Measurements from ENCODE around the gene RASA3. TPM values are rescaled to one million over a fixed set of nuclear protein-coding genes. Genes with fewer than 3 reads are reported as not detected.

RASA3 gene
- total RNA-seq, 2 donors from 2014 or later: 6.3 to 12.0 TPM

DNA sequence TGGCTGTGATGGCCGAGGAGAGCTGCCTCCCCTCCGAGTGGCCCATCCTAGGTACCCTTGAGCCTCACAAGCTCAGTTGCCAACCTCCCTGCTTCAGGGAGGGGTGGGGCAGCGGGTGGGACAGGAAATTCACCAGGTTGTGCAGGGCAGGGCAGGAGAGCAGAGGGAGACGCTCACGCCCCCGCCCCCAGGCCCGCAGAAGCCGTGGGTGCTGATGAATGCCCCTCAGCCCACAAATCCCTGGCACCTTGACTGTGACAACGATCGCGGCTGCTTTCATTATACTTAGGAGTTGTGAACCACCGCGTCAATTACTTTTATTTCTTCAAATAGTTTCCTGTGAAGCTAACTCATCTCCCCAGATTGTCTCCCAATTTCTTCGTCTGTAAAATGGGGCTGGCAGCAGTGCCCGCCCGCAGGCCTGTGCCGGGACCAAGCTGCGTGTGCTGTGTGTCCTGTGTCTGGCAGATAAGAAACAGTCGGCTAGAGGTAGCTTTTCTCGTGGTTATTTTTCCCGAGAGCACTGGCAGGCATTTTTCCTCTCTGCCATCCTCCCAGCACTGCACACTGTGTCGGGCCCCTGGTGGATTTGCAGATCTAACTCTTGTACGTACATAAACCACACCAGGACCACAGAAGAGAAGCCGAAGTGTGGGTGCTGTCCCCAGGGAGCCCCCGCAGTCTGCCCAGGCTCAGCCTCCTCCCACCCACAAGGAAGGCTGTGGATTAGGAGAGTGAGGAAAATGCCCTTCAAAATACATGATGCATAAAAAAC lies 7.9 kb upstream of the RASA3 start:
- no peaks in the 10 kb centered on the region for H3K4me1 ChIP-seq (ENCODE audit: control insufficient read depth, insufficient read depth, low read length)
- H3K36me3 Mint-ChIP-seq (ENCODE audit: low read depth): no peaks in the 10 kb centered on the region
- H3K27me3 ChIP-seq (ENCODE audit: control insufficient read depth, insufficient read depth, low read length, poor library complexity, severe bottlenecking): no peaks in the 10 kb centered on the region
- H3K9me3 Mint-ChIP-seq: no peaks in the 10 kb centered on the region
- H3K27ac Mint-ChIP-seq: no peak overlapping the region
- no peak overlapping the region for H3K4me3 Mint-ChIP-seq
- 89 to 91% methylated on average over 13 to 25 of the region's 25 CpGs for WGBS, 2 experiments (ENCODE audit: insufficient coverage in 1 of 2, insufficient read length in 1 of 2)
- DNase-seq: no peak
- H3K9ac ChIP-seq (ENCODE audit: extremely low read depth, low read length, poor library complexity, severe bottlenecking): no peak overlapping the region
- H3K4me1 Mint-ChIP-seq: no peaks in the 10 kb centered on the region
- no peaks in the 10 kb centered on the region for H3K9me3 ChIP-seq (ENCODE audit: control insufficient read depth, low read length)
- H3K27ac ChIP-seq (ENCODE audit: low read depth, low read length): peak overlapping the region; percentile 34
- no peaks in the 10 kb centered on the region for H3K36me3 ChIP-seq (ENCODE audit: control insufficient read depth, insufficient read depth, low read length)
- TF ChIP-seq, protein P1, sequence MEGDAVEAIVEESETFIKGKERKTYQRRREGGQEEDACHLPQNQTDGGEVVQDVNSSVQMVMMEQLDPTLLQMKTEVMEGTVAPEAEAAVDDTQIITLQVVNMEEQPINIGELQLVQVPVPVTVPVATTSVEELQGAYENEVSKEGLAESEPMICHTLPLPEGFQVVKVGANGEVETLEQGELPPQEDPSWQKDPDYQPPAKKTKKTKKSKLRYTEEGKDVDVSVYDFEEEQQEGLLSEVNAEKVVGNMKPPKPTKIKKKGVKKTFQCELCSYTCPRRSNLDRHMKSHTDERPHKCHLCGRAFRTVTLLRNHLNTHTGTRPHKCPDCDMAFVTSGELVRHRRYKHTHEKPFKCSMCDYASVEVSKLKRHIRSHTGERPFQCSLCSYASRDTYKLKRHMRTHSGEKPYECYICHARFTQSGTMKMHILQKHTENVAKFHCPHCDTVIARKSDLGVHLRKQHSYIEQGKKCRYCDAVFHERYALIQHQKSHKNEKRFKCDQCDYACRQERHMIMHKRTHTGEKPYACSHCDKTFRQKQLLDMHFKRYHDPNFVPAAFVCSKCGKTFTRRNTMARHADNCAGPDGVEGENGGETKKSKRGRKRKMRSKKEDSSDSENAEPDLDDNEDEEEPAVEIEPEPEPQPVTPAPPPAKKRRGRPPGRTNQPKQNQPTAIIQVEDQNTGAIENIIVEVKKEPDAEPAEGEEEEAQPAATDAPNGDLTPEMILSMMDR (conservative IDR thresholded peaks at IDR 0.05): no peak
- no peak overlapping the region for H3K4me3 ChIP-seq (ENCODE audit: low read length)
- H3K27me3 Mint-ChIP-seq (ENCODE audit: insufficient read depth): no peaks in the 10 kb centered on the region

DNA sequence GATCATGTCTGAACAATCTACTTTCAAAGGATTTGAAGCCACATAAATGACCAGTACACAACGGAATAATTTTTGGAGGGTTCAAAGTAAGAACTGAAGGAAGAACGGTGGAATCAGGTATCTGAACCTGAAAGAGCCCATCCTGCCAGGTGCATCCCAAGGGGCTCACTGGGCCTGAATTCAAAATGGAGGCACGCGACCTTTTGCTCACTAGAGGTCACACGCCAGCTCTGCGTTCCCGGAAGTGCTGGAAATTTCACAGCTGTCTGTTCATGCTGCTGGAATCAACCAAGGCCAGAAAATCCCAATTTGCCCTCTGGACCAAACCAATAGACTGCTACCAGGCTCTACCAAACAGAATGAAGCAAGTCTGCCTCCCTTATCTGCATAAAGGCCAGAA lies 4.2 kb upstream of the RASA3 start:
- no peaks in the 10 kb centered on the region for H3K9me3 Mint-ChIP-seq
- H3K4me3 ChIP-seq (ENCODE audit: low read length): no peak overlapping the region
- no peaks in the 10 kb centered on the region for H3K36me3 Mint-ChIP-seq (ENCODE audit: low read depth)
- H3K27ac Mint-ChIP-seq: no peak overlapping the region
- peaks cover 14% of the 10 kb centered on the region for H3K4me1 Mint-ChIP-seq
- no peak overlapping the region for H3K27ac ChIP-seq (ENCODE audit: low read depth, low read length)
- H3K27me3 Mint-ChIP-seq (ENCODE audit: insufficient read depth): peaks cover 2% of the 10 kb centered on the region
- H3K9ac ChIP-seq (ENCODE audit: extremely low read depth, low read length, poor library complexity, severe bottlenecking): no peak overlapping the region
- no peak overlapping the region for H3K4me3 Mint-ChIP-seq
- peaks cover 2% of the 10 kb centered on the region for H3K27me3 ChIP-seq (ENCODE audit: control insufficient read depth, insufficient read depth, low read length, poor library complexity, severe bottlenecking)
- H3K4me1 ChIP-seq (ENCODE audit: control insufficient read depth, insufficient read depth, low read length): no peaks in the 10 kb centered on the region
- TF ChIP-seq, protein P1 (conservative IDR thresholded peaks at IDR 0.05): no peak
- 92 to 95% methylated on average over 7 of the region's 7 CpGs for WGBS, 2 experiments (ENCODE audit: insufficient coverage in 1 of 2, insufficient read length in 1 of 2)
- no peaks in the 10 kb centered on the region for H3K9me3 ChIP-seq (ENCODE audit: control insufficient read depth, low read length)
- DNase-seq: no peak
- no peaks in the 10 kb centered on the region for H3K36me3 ChIP-seq (ENCODE audit: control insufficient read depth, insufficient read depth, low read length)

DNA sequence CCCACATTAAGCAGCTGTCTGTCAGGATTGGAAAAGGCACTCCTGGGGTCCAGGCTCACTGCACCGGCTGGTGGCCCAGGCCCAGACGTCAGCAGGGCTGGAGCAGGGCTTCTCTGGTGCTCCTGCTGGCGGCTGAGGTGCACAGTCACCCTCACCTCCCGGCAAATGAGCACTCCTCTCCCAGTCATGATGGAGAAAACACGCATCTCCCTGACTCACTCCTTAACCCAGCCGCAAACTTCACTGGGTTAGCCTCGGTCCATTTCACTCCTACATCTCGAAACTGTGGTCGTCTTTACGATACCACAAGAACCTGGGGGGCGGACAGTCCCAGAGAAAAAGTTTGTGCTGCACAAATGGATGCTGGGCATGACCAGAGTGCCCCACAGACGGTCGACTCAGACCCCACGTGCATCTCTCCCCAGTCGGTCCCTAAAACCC lies 3.3 kb upstream of the RASA3 start:
- Mint-ChIP-seq H3K4me1 (peaks cover 22% of the 10 kb centered on the region), H3K27ac (no peak overlapping the region), H3K36me3 (ENCODE audit: low read depth) (no peaks in the 10 kb centered on the region), H3K9me3 (no peaks in the 10 kb centered on the region), H3K4me3 (no peak overlapping the region), H3K27me3 (ENCODE audit: insufficient read depth) (peaks cover 2% of the 10 kb centered on the region)
- Histone ChIP-seq H3K36me3 (ENCODE audit: control insufficient read depth, insufficient read depth, low read length) (no peaks in the 10 kb centered on the region), H3K9ac (ENCODE audit: extremely low read depth, low read length, poor library complexity, severe bottlenecking) (no peak overlapping the region), H3K27ac (ENCODE audit: low read depth, low read length) (no peak overlapping the region), H3K4me3 (ENCODE audit: low read length) (no peak overlapping the region), H3K9me3 (ENCODE audit: control insufficient read depth, low read length) (no peaks in the 10 kb centered on the region), H3K27me3 (ENCODE audit: control insufficient read depth, insufficient read depth, low read length, poor library complexity, severe bottlenecking) (peaks cover 6% of the 10 kb centered on the region), H3K4me1 (ENCODE audit: control insufficient read depth, insufficient read depth, low read length) (peaks cover 3% of the 10 kb centered on the region)
- WGBS, 2 experiments (ENCODE audit: insufficient coverage in 1 of 2, insufficient read length in 1 of 2): 89 to 93% methylated on average over 15 of the region's 15 CpGs
- DNase-seq: peak; percentile 70
- TF ChIP-seq, protein P1 (conservative IDR thresholded peaks at IDR 0.05): peak; percentile 52
